ENCODE results near the gene EGFL6.

DNA sequence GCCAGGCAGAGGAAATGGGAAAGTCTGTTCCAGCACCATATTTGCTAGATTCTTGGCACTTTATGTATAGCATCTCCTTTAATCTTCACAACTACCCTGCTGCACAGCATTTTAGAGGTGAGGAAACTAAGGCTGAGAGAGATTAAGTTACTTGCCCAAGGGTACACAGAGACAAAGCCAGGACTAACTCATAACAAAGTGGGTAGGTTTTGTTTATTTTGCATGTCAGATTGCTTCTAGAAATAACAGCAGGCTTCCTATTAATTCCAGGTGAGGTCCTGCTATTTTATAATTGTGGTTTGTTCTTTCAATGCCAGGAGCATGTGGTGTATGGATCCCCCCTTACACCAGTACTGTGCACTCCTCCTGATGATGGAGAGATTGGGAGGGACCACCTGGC, 98.5 kb downstream of the EGFL6 start:
- TF ChIP-seq, protein P1, sequence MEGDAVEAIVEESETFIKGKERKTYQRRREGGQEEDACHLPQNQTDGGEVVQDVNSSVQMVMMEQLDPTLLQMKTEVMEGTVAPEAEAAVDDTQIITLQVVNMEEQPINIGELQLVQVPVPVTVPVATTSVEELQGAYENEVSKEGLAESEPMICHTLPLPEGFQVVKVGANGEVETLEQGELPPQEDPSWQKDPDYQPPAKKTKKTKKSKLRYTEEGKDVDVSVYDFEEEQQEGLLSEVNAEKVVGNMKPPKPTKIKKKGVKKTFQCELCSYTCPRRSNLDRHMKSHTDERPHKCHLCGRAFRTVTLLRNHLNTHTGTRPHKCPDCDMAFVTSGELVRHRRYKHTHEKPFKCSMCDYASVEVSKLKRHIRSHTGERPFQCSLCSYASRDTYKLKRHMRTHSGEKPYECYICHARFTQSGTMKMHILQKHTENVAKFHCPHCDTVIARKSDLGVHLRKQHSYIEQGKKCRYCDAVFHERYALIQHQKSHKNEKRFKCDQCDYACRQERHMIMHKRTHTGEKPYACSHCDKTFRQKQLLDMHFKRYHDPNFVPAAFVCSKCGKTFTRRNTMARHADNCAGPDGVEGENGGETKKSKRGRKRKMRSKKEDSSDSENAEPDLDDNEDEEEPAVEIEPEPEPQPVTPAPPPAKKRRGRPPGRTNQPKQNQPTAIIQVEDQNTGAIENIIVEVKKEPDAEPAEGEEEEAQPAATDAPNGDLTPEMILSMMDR (optimal IDR thresholded peaks at IDR 0.05 in 1 of 3, IDR thresholded peaks at IDR 0.05 in 1 of 3, conservative IDR thresholded peaks at IDR 0.05 in 1 of 3; ENCODE audit: extremely low read depth in 1 of 3, insufficient read depth in 2 of 3, low read length in 3 of 3), result no peak
- TF ChIP-seq EZH2 (IDR thresholded peaks at IDR 0.05; ENCODE audit: low read length), result no peak

Measured in keratinocyte (primary cell).